ENCODE results near the gene RPS24. TPM values are rescaled to one million over a fixed set of nuclear protein-coding genes. Genes with fewer than 3 reads are reported as not detected.
A peak's percentile ranks its signal among the peaks of the same experiment; 100 is the strongest.

RPS24 gene
- total RNA-seq, result 1,000 to 10,000 TPM; 1,283 to 2,770 (median 2,221) TPM

- Histone ChIP-seq H3K27ac (replicated peaks in 1 of 4) (peak within 1 kb of the TSS; percentile 77 to 84 (median 80)), H3K36me3 (peaks cover 32 to 38% (median 37%) of the 10 kb centered on the region in 4 donors), H3K27me3 (no peaks in the 10 kb centered on the region), H3K4me1 (peaks cover 22 to 54% (median 54%) of the 10 kb centered on the region in 4 donors), H3K9me3 (no peaks in the 10 kb centered on the region), H3K4me3 (peak within 1 kb of the TSS; percentile 70 to 84 (median 79))
- TF ChIP-seq EP300 (IDR thresholded peaks at IDR 0.05) (no peak), POLR2AphosphoS5 (IDR thresholded peaks at IDR 0.05) (peak; percentile 86 to 92), POLR2A (IDR thresholded peaks at IDR 0.05; ENCODE audit: low read depth) (peak; percentile 91), CTCF (IDR thresholded peaks at IDR 0.05) (no peak)
- peak; percentile 99 for DNase-seq (ENCODE audit: extremely low spot score)
- WGBS, result under 1% methylated on average over 36 of the region's 55 CpGs
- intact Hi-C loops (cut with DNase I), result no loop called here
Measured at GRCh38 chr10:78033637-78034470, at the start of gene RPS24. TSS of gene RPS24 (plus strand) at chr10:78033863. CDS start at chr10:78033902, 39 bp downstream.

- 88% methylated on average over 4 of the region's 4 CpGs for WGBS
- intact Hi-C loops (cut with DNase I), result no loop called here
- no peaks in the 10 kb centered on the region for H3K9me3 ChIP-seq
- peaks cover 80 to 100% (median 96%) of the 10 kb centered on the region in 4 donors for H3K36me3 ChIP-seq
- TF ChIP-seq EP300 (IDR thresholded peaks at IDR 0.05), result no peak
- no peak for TF ChIP-seq POLR2AphosphoS5 (IDR thresholded peaks at IDR 0.05)
- TF ChIP-seq CTCF (IDR thresholded peaks at IDR 0.05), result no peak
- no peak overlapping the region for H3K27ac ChIP-seq (replicated peaks in 1 of 4)
- H3K4me3 ChIP-seq, result no peak overlapping the region
- no peak for DNase-seq (ENCODE audit: extremely low spot score)
- no peaks in the 10 kb centered on the region for H3K27me3 ChIP-seq
- peaks cover 0 to 3% (median 1%) of the 10 kb centered on the region in 4 donors for H3K4me1 ChIP-seq
Measured at GRCh38 chr10:77984986-77985385, 48.7 kb upstream of the RPS24 start.

GRCh38 chr10:77987671-77988255, 45.9 kb upstream of the RPS24 start:
- WGBS, result 87% methylated on average over 7 of the region's 7 CpGs
- Histone ChIP-seq H3K27me3 (no peaks in the 10 kb centered on the region), H3K4me3 (no peak overlapping the region), H3K27ac (replicated peaks in 1 of 4) (no peak overlapping the region), H3K36me3 (peaks cover 78 to 100% (median 97%) of the 10 kb centered on the region in 4 donors), H3K9me3 (no peaks in the 10 kb centered on the region), H3K4me1 (peaks cover 0 to 3% (median 1%) of the 10 kb centered on the region in 4 donors)
- DNase-seq (ENCODE audit: extremely low spot score), result no peak
- intact Hi-C loops (cut with DNase I), result no loop called here
- TF ChIP-seq CTCF (IDR thresholded peaks at IDR 0.05), result no peak
- TF ChIP-seq POLR2AphosphoS5 (IDR thresholded peaks at IDR 0.05), result no peak
- TF ChIP-seq EP300 (IDR thresholded peaks at IDR 0.05), result no peak
- TF ChIP-seq POLR2A (IDR thresholded peaks at IDR 0.05; ENCODE audit: low read depth), result no peak

- no peak overlapping the region for H3K27ac ChIP-seq (replicated peaks in 1 of 4)
- intact Hi-C loops (cut with DNase I), result no loop called here
- peaks cover 0 to 2% (median 0%) of the 10 kb centered on the region in 4 donors for H3K4me1 ChIP-seq
- H3K4me3 ChIP-seq, result no peak overlapping the region
- no peaks in the 10 kb centered on the region for H3K27me3 ChIP-seq
- no peak for DNase-seq (ENCODE audit: extremely low spot score)
- H3K9me3 ChIP-seq, result no peaks in the 10 kb centered on the region
- TF ChIP-seq POLR2A (IDR thresholded peaks at IDR 0.05; ENCODE audit: low read depth) (no peak), EP300 (IDR thresholded peaks at IDR 0.05) (no peak), POLR2AphosphoS5 (IDR thresholded peaks at IDR 0.05) (no peak), CTCF (IDR thresholded peaks at IDR 0.05) (no peak)
- 80% methylated on average over 11 of the region's 11 CpGs for WGBS
- peaks cover 77 to 100% (median 97%) of the 10 kb centered on the region in 4 donors for H3K36me3 ChIP-seq
Measured at GRCh38 chr10:77989081-77989724, 44.5 kb upstream of the RPS24 start.
